ENCODE data around the gene VPS8.

VPS8 gene

GRCh38 chr3:184907681-184908649 lies 96.0 kb downstream of the VPS8 start:
- H3K4me3 ChIP-seq (ENCODE audit: low read depth, low read length), result no peak overlapping the region
- no peak for TF ChIP-seq CTCF (IDR thresholded peaks at IDR 0.05; ENCODE audit: low read depth, low read length)

- TF ChIP-seq CTCF (IDR thresholded peaks at IDR 0.05; ENCODE audit: low read depth, low read length), result no peak
- no peak overlapping the region for H3K4me3 ChIP-seq (ENCODE audit: low read depth, low read length)
Observed at GRCh38 chr3:184908859-184909258, 96.9 kb downstream of the VPS8 start.

GRCh38 chr3:184910664-184911063 lies 98.7 kb downstream of the VPS8 start:
- H3K4me3 ChIP-seq (ENCODE audit: low read depth, low read length), result no peak overlapping the region
- no peak for TF ChIP-seq CTCF (IDR thresholded peaks at IDR 0.05; ENCODE audit: low read depth, low read length)

- no peak for TF ChIP-seq CTCF (IDR thresholded peaks at IDR 0.05; ENCODE audit: low read depth, low read length)
Observed at GRCh38 chr3:184911570-184911969, 99.6 kb downstream of the VPS8 start.

GRCh38 chr3:184912163-184912562 lies 100.2 kb downstream of the VPS8 start:
- no peak for TF ChIP-seq CTCF (IDR thresholded peaks at IDR 0.05; ENCODE audit: low read depth, low read length)
- no peak overlapping the region for H3K4me3 ChIP-seq (ENCODE audit: low read depth, low read length)

More at GRCh38 chr3:184911570-184911969, 99.6 kb downstream of the VPS8 start:
- H3K4me3 ChIP-seq (ENCODE audit: low read depth, low read length), result no peak overlapping the region

GRCh38 chr3:184914628-184915027 lies 102.7 kb downstream of the VPS8 start:
- no peak for TF ChIP-seq CTCF (IDR thresholded peaks at IDR 0.05; ENCODE audit: low read depth, low read length)
- H3K4me3 ChIP-seq (ENCODE audit: low read depth, low read length), result no peak overlapping the region

- TF ChIP-seq CTCF (IDR thresholded peaks at IDR 0.05; ENCODE audit: low read depth, low read length), result no peak
- H3K4me3 ChIP-seq (ENCODE audit: low read depth, low read length), result no peak overlapping the region
Observed at GRCh38 chr3:184918750-184919149, 106.8 kb downstream of the VPS8 start.

Measured in WI38 (cell line).